ENCODE data around the gene AIRE. TPM values are rescaled to one million over a fixed set of nuclear protein-coding genes. Genes with fewer than 3 reads are reported as not detected.
"Not testable (repeated sequence)": the region's sequence is repeated elsewhere in the genome, so short reads cannot be mapped to it uniquely, and the experiment has no call there.

Gene AIRE
- total RNA-seq: not detected

DNA sequence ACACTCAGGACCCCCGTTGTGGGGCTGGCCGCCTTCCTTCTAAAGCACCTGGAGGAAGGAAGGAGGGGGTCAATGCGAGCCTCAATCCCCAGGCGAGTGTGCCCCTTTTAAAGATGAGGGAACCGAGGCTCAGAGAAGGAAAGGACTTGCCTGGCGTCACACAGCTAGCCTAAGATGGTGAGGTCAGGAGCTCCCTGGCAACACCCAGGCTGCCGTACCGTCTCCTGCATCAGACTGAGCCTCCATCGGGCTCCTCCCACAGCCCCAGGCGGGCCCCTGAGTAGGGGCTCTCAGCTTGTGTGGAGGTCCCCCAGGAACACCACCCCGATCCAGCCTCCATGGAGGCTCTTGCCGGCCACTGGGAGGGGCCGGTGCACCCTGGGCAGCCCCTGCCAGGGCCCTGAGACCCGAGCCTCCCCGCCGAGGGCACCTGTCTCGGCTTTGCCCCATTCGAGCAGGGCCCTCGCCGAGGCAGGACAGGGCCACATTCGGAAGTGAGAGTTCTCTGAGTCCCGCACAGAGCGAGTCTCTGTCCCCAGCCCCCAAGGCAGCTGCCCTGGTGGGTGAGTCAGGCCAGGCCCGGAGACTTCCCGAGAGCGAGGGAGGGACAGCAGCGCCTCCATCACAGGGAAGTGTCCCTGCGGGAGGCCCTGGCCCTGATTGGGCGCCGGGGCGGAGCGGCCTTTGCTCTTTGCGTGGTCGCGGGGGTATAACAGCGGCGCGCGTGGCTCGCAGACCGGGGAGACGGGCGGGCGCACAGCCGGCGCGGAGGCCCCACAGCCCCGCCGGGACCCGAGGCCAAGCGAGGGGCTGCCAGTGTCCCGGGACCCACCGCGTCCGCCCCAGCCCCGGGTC is at the start of gene AIRE:
TSS of gene AIRE (plus strand) at position 739 of the 855 bp plus-strand sequence. CDS start 131 bp downstream, outside the sequence.
- no peak for DNase-seq (ENCODE audit: low spot score in 2 of 2)
- Histone ChIP-seq H3K4me1 (no peaks in the 10 kb centered on the region), H3K4me3 (peak within 1 kb of the TSS in 2 of 3 donors; percentile 32 to 57), H3K27ac (no peak within 1 kb of the TSS), H3K27me3 (peaks cover 2 to 27% of the 10 kb centered on the region in 2 donors), H3K9me3 (no peaks in the 10 kb centered on the region), H3K36me3 (no peaks in the 10 kb centered on the region)
- TF ChIP-seq, protein P1, sequence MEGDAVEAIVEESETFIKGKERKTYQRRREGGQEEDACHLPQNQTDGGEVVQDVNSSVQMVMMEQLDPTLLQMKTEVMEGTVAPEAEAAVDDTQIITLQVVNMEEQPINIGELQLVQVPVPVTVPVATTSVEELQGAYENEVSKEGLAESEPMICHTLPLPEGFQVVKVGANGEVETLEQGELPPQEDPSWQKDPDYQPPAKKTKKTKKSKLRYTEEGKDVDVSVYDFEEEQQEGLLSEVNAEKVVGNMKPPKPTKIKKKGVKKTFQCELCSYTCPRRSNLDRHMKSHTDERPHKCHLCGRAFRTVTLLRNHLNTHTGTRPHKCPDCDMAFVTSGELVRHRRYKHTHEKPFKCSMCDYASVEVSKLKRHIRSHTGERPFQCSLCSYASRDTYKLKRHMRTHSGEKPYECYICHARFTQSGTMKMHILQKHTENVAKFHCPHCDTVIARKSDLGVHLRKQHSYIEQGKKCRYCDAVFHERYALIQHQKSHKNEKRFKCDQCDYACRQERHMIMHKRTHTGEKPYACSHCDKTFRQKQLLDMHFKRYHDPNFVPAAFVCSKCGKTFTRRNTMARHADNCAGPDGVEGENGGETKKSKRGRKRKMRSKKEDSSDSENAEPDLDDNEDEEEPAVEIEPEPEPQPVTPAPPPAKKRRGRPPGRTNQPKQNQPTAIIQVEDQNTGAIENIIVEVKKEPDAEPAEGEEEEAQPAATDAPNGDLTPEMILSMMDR (IDR thresholded peaks at IDR 0.05): no peak
- TF ChIP-seq POLR2A (IDR thresholded peaks at IDR 0.05): no peak
- no peak for TF ChIP-seq POLR2AphosphoS5 (IDR thresholded peaks at IDR 0.05)
- intact Hi-C loops (cut with DNase I; ENCODE audit: low total_unique reads): no loop called here

DNA sequence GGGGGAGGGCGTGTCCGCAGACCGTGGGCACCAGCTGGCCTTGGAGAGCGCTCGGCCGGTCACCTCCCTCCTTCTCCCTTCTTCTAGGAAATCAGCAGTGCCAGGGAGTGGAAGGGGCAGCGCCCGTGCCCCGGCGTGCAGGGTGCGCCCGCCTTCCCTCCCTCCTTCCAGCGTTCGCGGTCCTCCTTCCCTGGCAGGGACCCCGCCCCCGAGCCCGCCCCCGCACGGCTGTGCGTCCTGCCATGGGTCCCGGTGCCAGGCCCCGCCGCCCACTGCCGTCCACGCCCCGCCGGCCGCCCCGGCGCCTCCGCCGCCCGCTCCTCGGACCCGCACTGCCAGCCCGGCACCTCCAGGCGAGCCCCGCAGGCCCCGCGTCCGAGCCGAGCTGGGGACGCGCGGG is 45.3 kb upstream of the AIRE start:
- intact Hi-C loops (cut with DNase I; ENCODE audit: low total_unique reads); DNase-seq (ENCODE audit: low spot score in 2 of 2); H3K9me3 ChIP-seq; H3K27me3 ChIP-seq; H3K4me3 ChIP-seq; H3K27ac ChIP-seq; H3K4me1 ChIP-seq; H3K36me3 ChIP-seq: not testable (repeated sequence)

DNA sequence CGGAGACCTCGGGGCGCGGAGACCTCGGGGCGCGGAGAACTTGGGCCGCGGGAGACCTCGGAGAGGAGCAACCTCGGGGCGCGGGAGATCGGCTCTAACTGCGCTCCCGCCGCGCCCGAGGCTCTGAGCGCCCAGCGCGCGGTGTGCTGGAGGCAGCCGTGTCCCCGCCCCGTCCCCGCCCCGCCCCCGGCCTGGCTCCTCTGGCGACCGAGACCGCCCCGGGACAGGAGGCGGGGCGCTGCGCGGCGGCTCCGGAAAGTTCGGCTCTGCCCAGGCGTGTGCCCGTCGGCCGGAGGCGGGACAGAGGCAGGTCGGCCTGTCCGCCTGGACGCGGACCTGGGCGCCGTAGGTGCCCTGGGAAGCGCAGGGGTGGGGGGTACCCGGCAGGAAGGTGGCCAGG is 44.8 kb upstream of the AIRE start, which contains the start of gene ICOSLG:
TSS of gene ICOSLG (minus strand) at position 102 of the 400 bp plus-strand sequence. CDS start 126 bp downstream, outside the sequence.
- H3K36me3 ChIP-seq; H3K4me1 ChIP-seq; intact Hi-C loops (cut with DNase I; ENCODE audit: low total_unique reads); H3K27ac ChIP-seq; DNase-seq (ENCODE audit: low spot score in 2 of 2); H3K4me3 ChIP-seq; H3K9me3 ChIP-seq; H3K27me3 ChIP-seq: not testable (repeated sequence)

DNA sequence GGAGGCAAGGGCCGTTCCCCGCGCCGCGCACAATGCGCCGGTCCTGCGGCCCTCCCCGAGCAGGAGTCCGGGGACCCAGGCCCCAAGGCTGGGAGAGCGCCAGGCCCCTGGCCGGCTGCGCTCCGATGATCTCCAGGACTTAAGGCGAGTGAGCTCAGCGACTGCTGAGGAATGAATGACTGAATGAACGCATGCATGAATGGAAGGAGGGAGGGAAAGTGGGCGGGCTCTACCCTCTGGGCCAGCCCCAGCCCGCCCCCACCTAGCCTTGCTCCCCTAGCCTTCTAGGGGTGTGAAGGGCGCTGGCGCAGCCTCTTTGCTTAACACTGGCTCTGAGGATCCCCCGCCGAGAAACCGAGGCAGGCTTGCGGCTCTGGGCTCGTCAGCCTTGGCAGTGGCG is 44.4 kb upstream of the AIRE start:
- not testable (repeated sequence) for H3K9me3 ChIP-seq, H3K27ac ChIP-seq

DNA sequence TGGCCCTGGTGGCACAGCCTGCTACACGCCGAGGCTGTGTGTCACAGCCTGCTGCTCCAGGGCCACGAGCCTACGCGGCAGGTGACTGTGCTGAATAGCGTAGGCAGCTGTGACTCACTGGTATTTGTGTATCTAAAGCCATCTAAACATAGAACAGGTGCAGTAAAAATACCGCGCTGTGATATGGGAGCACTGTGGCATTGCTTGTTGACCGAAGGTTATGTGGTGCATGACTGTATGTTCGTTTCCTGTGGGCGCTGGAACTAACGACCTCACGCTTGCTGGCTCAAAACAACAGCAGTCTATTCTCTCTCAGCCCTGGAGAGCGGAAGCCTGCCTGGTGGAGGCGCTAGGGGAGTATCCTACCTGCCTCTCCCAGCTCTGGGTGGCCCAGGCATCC is 41.7 kb upstream of the AIRE start:
- H3K27ac ChIP-seq; intact Hi-C loops (cut with DNase I; ENCODE audit: low total_unique reads); H3K4me3 ChIP-seq; H3K4me1 ChIP-seq; H3K36me3 ChIP-seq; DNase-seq (ENCODE audit: low spot score in 2 of 2); H3K27me3 ChIP-seq; H3K9me3 ChIP-seq: not testable (repeated sequence)

More for the DNA sequence above, 44.4 kb upstream of the AIRE start:
- H3K27me3 ChIP-seq; H3K4me3 ChIP-seq; intact Hi-C loops (cut with DNase I; ENCODE audit: low total_unique reads); H3K36me3 ChIP-seq; H3K4me1 ChIP-seq; DNase-seq (ENCODE audit: low spot score in 2 of 2): not testable (repeated sequence)

DNA sequence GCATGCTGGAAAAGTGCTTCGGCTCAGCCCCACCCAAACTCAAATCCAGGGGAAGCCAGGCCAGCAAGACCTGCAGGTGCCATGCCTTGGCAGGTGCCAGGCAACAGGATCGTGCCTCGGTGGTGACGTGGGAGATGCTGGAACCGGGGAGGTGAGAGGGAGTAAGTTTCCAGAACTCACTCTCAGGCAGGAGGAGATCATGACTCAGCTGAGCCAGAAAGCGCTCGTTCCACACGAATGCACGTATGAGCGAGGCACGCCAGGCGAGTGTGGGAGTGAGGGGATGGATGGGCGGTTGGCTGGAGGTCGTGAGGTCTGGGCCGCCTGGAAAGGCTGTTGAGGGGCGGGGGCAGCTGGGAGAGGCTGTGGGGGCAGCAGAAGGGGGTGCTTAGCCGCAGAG is 37.8 kb upstream of the AIRE start:
- H3K4me3 ChIP-seq; DNase-seq (ENCODE audit: low spot score in 2 of 2); H3K9me3 ChIP-seq; H3K27ac ChIP-seq; intact Hi-C loops (cut with DNase I; ENCODE audit: low total_unique reads); H3K27me3 ChIP-seq; H3K4me1 ChIP-seq; H3K36me3 ChIP-seq: not testable (repeated sequence)

DNA sequence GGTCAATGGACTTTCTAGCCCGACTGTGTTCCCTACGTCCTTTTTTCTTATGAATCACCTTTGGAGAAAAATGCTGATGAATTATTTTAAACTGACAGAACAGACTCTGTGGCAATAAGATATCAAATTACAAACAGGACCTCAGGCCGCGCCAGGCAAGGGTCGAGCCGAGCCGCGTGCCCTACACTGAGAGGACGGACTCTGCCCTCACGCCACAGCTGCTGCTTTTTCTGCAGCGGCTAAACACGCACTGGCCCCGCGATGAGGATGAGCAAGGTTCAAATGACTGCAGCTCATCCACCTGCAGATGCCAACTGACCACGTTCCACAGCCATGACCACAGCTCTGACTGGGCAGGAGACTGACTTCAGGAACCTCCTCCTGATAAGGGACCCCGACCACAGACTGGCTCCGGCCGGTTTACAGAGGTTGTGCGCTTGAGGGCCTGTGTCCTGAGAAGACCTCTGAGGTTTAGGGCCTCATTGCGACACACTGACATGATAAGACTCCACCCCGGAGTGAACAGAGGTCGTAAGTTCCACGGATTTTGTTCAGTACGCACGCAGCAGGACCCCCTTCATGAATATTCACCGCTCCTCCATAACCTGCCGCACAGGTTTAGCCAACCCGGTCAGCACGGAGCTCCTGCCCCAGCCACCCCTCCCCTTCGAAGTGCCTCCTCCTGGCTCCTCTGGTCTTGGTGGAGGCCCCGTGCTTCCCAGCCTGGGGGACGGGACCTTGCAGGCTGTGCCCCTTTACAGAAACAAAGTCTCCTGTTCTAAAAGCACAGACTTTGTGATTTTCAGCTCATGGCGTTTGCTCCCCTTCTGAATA is 36.3 kb upstream of the AIRE start:
- H3K27ac ChIP-seq; H3K4me1 ChIP-seq; H3K9me3 ChIP-seq; DNase-seq (ENCODE audit: low spot score in 2 of 2); H3K27me3 ChIP-seq; H3K4me3 ChIP-seq; H3K36me3 ChIP-seq; intact Hi-C loops (cut with DNase I; ENCODE audit: low total_unique reads): not testable (repeated sequence)
